NB4 (cell line): ENCODE data around the gene TXNDC5.

Experiments
- POLR2A ChIP-seq: IDR thresholded peaks from 2 replicates; pipeline ENCODE4 v1.6.1; 2011; ENCODE audit warnings: mild to moderate bottlenecking; ENCODE audit not compliant: insufficient read length; ENCODE audit errors: extremely low read depth
- TF ChIP-seq, protein P1 (sequence below): IDR thresholded peaks from one replicate; pipeline ENCODE4 v1.5.1; 2012; ENCODE audit warnings: low read depth, low read length
- TF ChIP-seq, protein P2 (sequence below): IDR thresholded peaks from 2 replicates; pipeline ENCODE4 v1.6.1; 2011; ENCODE audit warnings: low read depth, low read length

DNA sequence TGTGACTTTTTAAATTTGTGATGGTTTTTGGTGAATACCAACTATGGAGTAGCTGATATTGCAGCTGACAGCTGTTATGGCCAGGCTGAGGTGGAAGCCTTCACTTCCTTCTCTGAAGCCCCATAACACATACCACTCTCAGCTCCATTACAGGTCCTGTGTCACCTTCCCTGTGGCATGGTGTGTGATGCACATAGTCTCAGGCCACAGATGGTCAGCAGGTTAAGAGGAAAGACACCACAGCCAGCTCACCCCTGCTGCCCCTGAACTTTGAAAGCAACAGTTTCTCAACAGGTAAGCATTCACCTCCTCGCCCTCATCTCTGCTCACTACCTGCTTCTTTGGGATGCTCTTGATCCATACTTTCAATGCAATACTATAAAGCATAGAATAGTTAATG lies 7.7 kb downstream of the TXNDC5 start:
- TF ChIP-seq, protein P1, sequence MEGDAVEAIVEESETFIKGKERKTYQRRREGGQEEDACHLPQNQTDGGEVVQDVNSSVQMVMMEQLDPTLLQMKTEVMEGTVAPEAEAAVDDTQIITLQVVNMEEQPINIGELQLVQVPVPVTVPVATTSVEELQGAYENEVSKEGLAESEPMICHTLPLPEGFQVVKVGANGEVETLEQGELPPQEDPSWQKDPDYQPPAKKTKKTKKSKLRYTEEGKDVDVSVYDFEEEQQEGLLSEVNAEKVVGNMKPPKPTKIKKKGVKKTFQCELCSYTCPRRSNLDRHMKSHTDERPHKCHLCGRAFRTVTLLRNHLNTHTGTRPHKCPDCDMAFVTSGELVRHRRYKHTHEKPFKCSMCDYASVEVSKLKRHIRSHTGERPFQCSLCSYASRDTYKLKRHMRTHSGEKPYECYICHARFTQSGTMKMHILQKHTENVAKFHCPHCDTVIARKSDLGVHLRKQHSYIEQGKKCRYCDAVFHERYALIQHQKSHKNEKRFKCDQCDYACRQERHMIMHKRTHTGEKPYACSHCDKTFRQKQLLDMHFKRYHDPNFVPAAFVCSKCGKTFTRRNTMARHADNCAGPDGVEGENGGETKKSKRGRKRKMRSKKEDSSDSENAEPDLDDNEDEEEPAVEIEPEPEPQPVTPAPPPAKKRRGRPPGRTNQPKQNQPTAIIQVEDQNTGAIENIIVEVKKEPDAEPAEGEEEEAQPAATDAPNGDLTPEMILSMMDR, result no peak
- no peak for TF ChIP-seq POLR2A
- TF ChIP-seq, protein P2, sequence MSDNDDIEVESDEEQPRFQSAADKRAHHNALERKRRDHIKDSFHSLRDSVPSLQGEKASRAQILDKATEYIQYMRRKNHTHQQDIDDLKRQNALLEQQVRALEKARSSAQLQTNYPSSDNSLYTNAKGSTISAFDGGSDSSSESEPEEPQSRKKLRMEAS, result no peak
